EL (cell line): Measurements from ENCODE around the gene SLC7A8.

ENCODE experiments used
- DNase-seq: peaks from one replicate; pipeline ENCODE4 v3.0.0-alpha.2; 2016

SLC7A8 gene

DNA sequence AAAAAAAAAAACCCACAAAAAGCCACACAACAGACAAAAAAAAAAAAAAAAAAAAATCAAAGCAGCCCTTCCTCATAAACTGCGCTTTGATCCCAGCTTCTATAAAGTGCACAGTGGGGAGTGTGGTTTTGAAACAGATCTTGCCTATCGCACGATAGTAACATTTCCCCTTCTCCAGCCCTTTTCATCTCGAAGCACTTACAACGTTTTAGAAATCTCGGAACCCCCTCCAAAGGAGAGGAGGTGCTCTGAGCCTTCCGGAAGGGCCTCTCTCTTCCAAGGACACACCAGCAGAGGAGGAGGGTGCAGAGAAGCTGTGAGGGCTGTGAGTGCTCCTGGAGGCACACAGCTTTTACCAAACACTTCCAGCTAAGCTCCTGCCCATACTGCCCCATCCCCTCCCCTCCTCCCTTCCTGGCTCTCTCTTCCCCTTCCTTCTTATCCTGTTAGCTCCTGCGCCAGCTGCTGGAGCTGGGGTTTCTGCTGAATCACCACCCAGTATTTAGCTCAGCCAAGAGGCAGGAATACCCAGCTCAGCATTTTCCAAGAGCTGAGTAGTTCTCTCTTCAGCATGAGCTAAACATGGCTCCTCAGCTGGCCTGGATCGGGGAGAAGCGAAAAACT, 28.4 kb downstream of the SLC7A8 start:
- DNase-seq = peak; percentile 81

DNA sequence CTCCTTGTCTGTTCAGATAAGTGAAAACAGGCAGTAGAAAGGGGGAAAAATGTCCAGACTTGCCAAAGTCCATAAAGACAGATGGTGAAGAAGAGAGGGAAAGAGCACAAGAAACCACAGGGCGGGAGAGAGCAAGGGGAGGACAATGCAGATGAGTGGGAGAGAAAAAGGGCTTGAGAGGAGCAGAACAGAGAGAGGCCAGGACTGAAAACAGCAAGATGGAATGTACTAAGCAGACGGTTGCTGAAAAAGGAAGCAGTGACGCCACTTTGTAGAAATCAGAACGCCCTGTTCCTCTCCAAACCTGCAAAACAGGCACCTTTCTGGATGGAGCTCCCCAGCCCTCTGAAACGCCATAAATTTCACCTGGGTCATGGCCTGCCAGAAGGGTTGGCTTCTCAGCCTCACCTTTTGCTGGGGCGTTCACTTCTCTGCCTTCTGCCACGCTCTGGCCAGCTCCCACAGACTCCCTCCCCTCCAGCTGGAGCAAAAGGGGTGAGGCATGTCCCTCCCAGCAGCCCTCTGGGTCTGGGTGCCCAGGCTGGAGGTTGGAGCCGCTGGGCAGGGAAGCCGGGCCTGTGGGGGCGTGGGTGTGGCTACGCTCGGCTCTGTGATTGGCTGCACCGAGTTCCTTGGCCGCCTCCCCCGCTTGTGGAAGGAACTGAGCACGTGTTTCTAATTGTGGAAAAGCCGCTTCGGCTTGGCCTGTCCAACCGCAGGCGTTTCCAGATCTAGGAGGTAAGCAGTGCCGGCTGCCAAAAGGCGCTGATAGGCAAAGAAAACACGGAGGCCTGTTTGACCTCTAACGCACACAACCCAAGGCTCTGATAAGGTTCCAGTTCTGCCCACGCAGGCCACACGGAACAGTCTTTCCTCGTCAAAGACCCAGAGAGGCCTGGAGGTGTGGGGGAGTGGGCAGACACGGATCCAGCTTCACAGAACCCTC, 29.3 kb downstream of the SLC7A8 start:
- peak; percentile 83 for DNase-seq

DNA sequence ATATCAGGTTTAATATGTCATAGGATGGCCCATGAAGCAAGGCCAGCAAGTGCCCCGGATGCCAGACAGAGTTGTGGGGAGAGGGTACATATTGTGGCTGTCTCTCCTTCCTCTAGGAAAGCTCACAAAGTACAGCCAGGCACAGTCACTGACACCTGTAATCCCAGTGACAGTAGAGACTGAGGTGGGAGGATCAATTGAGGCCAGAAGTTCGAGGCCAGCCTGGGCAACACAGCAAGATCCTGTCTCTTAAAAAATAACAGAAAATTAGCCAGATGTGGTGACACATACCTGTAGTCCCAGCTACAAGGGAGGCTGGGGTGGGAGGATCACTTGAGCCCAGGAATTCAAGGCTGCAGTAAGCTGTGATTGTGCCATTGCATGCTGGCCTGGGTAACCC, 32.1 kb downstream of the SLC7A8 start:
- DNase-seq = no peak

DNA sequence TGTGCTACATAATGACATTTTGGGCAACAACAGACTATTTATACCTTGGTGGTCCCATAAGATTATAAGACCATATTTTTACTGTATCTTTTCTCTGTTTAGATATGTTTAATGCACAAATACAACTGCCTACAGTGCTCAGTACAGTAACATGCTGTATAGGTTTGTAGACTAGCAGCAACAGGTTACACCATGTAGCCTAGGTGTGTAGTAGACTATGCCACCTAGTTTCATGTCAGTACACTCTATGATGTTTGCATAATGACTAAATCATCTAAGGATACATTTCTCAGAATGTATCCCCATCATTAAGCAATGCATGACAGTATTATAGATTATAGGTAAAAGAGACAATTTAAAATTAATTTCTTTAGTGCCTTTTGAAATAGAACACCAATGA, 33.7 kb downstream of the SLC7A8 start:
- no peak for DNase-seq

- DNase-seq = no peak
Measured at GRCh38 chr14:23148591-23149249, 34.7 kb downstream of the SLC7A8 start.

- peak; percentile 26 for DNase-seq
Measured at GRCh38 chr14:23147676-23148075, 35.8 kb downstream of the SLC7A8 start.

DNA sequence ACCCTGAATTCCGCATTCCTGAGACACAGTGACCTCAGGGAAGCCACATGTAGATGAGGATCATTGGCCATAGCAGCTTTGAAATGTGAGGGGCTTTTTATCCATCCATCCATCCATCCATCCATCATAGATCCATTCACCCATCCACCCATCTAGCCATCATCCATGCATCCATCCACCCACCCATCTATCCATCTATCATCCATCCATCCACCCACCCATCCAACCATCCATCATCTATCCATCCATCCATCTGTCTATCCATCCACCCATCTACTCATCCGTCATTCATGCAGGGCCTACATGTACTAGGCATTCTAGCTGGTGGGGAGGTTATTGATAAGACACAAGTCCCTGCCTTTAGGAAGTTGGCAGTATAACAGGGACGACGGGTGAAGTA, 36.5 kb downstream of the SLC7A8 start:
- DNase-seq = no peak

GRCh38 chr14:23146351-23146910, 37.0 kb downstream of the SLC7A8 start:
- no peak for DNase-seq

DNA sequence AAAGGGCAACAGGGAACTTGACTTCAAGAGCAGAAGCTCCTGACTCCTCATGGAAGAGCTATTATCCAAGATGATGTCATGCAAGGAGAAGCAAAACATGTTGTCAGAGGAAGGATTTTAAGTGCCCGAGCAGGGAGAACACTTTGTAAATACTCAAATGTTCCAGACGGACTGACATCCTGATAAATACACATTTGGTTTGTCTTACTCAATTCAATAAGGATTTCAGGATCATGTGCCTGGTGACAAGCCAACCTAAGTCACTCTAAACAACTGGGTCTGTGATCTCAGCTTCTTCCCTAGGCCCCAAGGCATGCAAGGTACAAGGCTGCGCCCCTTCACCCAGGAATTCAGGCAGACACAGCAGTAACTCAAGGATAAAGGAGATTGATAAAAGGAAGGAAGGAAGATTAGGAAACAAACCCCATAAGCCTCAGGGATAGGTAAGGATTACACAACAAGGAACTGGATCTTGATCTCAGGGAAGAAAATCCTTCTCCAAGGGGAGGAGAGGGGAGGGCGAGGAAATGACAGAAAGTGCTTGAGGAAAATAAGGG, 37.6 kb downstream of the SLC7A8 start:
- DNase-seq = no peak

DNA sequence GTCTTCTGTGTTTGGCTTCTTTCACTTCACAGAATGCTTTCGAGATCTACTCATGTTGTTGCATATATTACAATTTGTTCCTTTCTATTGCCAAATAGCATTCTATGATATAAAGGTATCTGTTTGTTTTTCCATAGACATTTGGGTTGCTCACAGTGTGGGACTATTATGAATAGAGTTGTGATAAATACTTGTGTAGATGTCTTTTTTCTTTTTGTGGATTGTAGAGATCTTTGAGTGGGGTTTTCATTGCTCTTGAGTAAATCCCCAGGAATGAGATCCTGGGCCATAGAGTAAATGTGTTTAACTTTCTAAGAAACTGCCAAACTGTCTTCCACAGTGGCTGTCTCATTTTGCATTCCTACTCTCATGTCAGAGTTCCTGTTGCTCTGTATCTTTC, 39.5 kb downstream of the SLC7A8 start:
- DNase-seq = no peak

GRCh38 chr14:23142826-23143225, 40.6 kb downstream of the SLC7A8 start:
- DNase-seq = no peak

DNA sequence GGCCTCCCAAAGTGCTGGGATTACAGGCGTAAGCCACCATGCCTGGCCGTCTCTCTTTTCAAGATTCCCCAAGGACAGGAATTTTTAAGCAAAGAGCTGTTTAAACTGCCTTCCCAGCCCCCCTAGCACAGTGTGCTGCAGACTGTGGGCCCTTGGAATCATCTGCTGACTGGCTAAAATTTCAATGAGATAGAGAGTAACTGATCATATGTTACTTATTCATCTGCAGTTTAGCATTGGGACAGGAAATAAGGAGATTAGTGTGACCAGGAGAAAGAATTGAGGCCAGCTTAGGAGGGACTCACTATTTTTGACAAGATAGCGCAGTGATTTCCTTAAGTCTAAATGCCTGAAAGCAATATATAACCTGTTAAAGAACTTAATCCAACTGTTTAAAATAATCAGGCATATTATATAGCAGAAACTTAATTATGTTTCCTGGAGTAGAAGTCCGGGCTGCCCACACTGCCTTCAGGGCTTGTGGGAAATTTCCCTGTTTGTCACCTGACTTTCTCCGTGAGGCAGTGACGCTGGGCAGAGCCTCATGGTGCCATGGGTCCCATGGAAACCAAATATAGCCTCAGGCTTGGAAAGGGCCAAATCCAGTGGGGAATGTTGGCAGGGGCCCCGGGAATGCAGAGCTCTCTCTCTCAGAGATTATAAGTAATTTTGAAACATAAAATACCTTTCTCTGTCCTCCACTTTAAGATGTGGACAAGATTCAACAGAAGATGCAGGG, 41.6 kb downstream of the SLC7A8 start:
- peak; percentile 74 for DNase-seq

DNA sequence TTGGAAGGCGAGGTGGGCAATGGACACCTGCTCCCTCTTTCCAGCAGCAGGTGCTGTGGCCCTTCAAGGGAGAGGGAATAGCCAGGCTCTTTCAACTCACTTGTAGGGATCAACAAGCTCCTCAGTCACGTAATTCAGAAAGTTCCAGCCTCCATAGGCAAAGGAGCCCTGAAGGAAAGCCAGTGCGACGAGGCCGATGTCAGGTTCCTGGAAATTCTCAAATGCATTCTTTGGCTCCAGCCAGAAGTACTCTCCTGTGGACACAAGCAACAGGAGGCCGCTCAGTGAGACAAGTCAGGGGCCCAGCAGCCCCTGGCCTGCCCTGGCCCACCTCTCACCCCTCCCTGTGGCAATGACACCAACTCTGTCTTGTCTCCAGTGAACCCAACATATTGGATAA, 43.1 kb downstream of the SLC7A8 start:
- no peak for DNase-seq

DNA sequence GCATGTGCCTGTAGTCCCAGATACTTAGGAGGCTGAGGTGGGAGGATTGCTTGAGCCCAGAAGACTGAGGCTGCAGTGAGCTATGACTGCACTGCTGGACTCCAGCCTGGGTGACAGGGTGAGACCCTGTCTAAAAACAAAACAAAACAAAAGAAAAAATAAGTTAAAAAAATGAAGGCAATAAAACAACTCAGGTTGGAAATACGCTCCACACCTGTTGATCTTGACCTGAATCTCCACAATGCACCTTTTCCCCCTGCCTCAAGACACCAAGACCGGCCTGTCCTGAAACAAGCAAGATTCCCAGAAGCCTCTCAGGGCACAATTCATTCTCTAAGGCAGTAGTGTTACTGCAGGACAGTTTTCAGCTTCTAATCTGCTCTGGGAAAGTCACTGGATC, 43.6 kb downstream of the SLC7A8 start:
- no peak for DNase-seq

DNA sequence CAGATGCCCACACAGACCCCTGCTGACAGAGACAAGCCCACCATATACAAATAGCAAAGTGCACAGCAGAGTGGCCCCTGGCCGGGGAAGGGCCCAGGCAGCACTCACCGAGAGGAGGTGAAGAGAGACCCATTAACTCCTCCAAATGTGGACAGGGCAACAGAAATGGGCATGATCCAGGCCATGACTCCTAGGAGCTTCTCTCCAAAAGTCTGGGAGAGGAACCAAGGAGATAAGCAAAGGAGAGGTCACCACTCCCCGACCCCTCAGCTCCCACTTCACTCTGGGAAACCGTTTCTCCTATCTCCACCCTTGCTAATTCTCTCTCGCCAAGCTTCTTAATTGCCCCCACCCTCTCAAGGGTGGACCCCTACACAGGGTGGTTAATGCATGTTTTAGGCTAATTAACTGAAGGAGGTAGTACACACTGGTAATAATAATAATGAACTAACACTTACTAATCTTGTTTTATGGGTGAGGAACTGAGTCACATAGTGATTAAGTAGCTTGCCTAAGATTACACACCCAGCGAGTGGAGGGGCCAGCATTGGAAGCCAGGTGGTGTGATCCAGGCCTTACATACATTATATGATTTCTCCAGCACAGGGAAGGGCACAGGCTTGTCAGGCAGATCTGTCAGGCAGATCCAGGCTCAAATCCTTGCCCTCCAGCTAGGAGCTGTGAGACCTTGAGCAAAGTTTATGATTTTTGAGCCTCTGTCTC, 45.5 kb downstream of the SLC7A8 start:
- no peak for DNase-seq

DNA sequence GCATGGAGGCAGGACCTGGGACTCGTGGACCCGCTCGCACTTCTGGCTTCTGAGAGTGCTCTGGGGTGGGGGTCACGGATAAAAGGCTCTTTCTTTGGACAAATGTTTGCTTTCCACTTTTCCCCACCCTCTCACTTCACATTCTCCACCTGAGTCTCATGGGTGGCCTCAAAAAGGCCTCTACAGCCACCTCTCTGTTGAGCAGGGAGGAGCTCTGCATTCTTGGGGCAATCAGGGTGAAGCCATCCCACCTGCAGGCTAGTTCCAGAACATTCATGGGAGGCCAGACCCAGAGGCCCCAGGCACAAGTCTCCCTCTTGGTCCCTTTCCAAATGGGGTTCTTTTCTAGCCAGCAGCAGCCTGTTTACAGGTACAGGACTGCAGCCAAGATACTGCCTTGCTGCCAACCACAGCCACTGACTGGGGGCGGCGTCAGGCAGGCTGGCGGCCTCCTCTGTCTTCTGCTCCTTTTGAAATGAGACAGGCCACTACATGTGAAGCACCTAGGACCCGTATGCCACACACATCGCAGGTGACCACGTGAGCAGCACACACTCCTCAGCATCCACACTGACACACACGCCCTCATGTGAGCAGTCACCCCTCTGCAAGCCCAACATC, 46.2 kb downstream of the SLC7A8 start:
- DNase-seq = no peak

- no peak for DNase-seq
Measured at GRCh38 chr14:23136566-23137133, 46.8 kb downstream of the SLC7A8 start.

- DNase-seq = no peak
Measured at GRCh38 chr14:23132970-23133369, 50.5 kb downstream of the SLC7A8 start.

DNA sequence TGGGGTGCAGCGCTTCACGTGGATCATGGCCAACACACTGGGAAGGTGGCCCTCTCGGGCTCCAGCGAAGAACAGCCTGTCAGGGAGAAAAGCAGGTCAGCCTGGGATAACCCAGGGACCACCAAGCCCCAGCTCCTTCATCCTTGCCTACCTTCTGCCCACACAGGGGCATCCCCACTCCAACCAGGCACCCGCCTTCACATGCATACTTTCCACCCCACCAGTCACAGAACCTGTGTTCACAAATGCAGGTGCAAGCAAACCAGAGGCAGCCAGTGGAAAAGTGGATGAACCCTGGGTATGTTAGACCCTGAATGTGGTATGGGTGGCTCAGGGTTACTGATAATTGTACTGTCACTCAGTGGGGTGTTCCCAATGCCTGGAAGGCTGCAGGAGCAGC, 52.0 kb downstream of the SLC7A8 start:
- DNase-seq = no peak

DNA sequence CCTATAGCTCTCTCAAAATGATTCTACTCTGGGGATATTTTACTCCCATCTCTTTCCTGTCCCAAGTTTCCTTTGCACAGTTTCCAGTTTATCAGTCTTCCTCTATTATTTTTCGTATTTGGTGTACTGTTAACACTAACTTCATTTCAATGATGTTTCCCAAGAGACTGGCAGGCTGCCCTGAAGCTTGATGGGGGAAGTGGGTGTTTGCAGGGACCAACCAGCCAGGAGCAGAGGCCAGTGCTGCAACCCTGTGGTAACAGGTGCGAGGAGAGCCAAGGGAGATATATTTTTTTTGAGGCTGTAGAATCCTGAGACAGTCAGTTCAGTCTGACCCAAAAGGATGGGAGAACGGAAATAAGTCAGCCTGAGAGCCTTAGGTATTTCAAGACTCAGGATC, 52.6 kb downstream of the SLC7A8 start:
- no peak for DNase-seq

- DNase-seq = no peak
Measured at GRCh38 chr14:23129759-23130316, 53.6 kb downstream of the SLC7A8 start.
